SU-DHL-6 (cell line): ENCODE data around the gene CTTNBP2NL.

ENCODE experiments used
- EZH2phosphoT487 ChIP-seq: fragments of 200-600 bp; sonication (generic), shearing (Covaris generic); conservative IDR thresholded peaks from 2 replicates; pipeline ENCODE4 v1.6.1; 2018; ENCODE audit warnings: mild to moderate bottlenecking, antibody characterized with exemption, low read length, moderate library complexity, mixed read lengths
- TF ChIP-seq, protein P1 (sequence below): fragments of 200-600 bp; sonication (generic); IDR thresholded peaks from one replicate; pipeline ENCODE4 v1.5.1; 2017; ENCODE audit warnings: antibody characterized with exemption, mild to moderate bottlenecking, low read length, moderate library complexity; ENCODE audit not compliant: insufficient read depth, poor library complexity, severe bottlenecking

DNA sequence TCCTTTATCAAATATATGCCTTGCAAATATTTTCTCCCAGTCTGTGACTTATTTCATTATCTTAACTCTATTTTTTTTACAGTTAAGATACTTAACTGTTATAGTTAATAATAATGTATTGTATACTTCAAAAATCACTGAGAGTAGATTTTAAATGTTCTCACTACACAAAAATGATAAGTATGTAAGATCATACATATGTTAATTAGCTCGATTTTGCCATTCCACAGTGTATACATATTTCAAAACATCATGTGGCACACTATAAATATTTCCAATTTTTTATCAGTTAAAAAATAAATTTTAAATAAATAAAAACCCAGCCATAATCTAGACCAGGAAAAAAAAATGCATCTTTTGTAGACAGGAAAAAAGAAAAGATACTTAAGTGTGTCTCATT lies 27.2 kb downstream of the CTTNBP2NL start:
- TF ChIP-seq, protein P1, sequence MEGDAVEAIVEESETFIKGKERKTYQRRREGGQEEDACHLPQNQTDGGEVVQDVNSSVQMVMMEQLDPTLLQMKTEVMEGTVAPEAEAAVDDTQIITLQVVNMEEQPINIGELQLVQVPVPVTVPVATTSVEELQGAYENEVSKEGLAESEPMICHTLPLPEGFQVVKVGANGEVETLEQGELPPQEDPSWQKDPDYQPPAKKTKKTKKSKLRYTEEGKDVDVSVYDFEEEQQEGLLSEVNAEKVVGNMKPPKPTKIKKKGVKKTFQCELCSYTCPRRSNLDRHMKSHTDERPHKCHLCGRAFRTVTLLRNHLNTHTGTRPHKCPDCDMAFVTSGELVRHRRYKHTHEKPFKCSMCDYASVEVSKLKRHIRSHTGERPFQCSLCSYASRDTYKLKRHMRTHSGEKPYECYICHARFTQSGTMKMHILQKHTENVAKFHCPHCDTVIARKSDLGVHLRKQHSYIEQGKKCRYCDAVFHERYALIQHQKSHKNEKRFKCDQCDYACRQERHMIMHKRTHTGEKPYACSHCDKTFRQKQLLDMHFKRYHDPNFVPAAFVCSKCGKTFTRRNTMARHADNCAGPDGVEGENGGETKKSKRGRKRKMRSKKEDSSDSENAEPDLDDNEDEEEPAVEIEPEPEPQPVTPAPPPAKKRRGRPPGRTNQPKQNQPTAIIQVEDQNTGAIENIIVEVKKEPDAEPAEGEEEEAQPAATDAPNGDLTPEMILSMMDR = no peak
- TF ChIP-seq EZH2phosphoT487 = no peak
